Brain microvascular endothelial cell (primary cell): ENCODE data around the gene C20orf173.

Experiments used
- DNase-seq: peaks from one replicate; pipeline ENCODE4 v3.0.0-alpha.2; 2020
- H3K27ac ChIP-seq: fragments of 250-450 bp; sonication (Bioruptor Pico); 2 replicates; pipeline ENCODE4 v1.5.1; 2020; ENCODE audit warnings: mild to moderate bottlenecking, moderate library complexity
- H3K27me3 ChIP-seq: fragments of 250-450 bp; sonication (Bioruptor Pico); replicated peaks from 2 replicates; pipeline ENCODE4 v1.5.1; 2020; ENCODE audit warnings: mild to moderate bottlenecking
- H3K36me3 ChIP-seq: fragments of 250-450 bp; sonication (Bioruptor Pico); replicated peaks from 2 replicates; pipeline ENCODE4 v1.5.1; 2020; ENCODE audit warnings: mild to moderate bottlenecking
- H3K4me3 ChIP-seq: 2 replicates; pipeline ENCODE4 v1.5.1; 2011; ENCODE audit warnings: low read depth, mild to moderate bottlenecking, control low read depth, low read length, moderate library complexity
- CTCF ChIP-seq: IDR thresholded peaks from 2 replicates; pipeline ENCODE4 v1.5.1; 2011; ENCODE audit warnings: low read depth, mild to moderate bottlenecking, moderate library complexity, low read length, control low read depth, inconsistent platforms; ENCODE audit errors: missing control alignments
- in situ Hi-C: cut with HindIII; loops from 2 replicates; pipeline ENCODE4 v1.10.0; 2017; ENCODE audit warnings: low sequenced_read_pairs, low pct_ligation_motif_present

C20orf173 gene

GRCh38 chr20:35478804-35479472 lies 50.5 kb downstream of the C20orf173 start:
- peak; percentile 4 for DNase-seq
- H3K4me3 ChIP-seq = no peak overlapping the region
- peak; percentile 44 for TF ChIP-seq CTCF
- no peak overlapping the region for H3K27ac ChIP-seq
- peaks cover 53% of the 10 kb centered on the region for H3K36me3 ChIP-seq
- H3K27me3 ChIP-seq = no peaks in the 10 kb centered on the region
- in situ Hi-C loops = no loop called here
